Islet precursor cell (in vitro differentiated cells): ENCODE results near the gene RFC2.
"Not testable (repeated sequence)": the region's sequence is repeated elsewhere in the genome, so short reads cannot be mapped to it uniquely, and the experiment has no call there.

Experiments
- DNase-seq: peaks from one replicate; pipeline ENCODE4 v3.0.0-alpha.2; 2018

Gene RFC2

DNA sequence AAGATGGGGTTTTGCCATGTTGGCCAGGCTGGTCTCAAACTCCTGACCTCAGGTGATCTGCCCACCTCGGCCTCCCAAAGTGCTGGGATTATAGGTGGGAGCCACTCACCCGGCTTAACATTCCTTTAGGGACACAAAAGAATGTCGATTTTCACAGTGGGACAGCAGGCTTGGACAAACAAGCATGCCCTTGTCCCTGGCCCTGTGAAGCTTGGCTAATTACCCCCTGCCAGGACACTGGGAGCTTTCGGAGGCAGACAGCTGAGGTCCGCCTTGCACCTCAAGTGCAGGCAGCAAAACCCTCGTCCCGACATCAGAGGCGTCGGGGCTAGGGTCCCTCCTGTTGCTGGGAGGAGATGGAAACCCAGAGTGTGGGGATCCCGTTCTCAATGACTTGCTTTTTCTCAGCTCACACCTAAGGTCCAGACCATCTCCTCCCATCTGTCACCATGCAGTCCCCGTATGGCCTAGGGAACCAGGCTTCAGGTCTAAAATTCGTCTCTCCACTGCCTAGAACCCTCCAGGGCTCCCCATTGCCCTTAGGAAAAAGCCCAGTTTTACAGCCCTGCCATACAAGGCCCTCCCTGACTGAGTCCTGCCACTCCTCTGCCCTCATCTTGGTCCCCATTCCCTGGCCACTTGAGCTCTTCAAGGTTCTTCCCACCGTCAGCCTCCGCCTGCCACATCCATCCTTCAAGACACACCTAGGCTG lies 28.7 kb upstream of the RFC2 start:
- DNase-seq = no peak

DNA sequence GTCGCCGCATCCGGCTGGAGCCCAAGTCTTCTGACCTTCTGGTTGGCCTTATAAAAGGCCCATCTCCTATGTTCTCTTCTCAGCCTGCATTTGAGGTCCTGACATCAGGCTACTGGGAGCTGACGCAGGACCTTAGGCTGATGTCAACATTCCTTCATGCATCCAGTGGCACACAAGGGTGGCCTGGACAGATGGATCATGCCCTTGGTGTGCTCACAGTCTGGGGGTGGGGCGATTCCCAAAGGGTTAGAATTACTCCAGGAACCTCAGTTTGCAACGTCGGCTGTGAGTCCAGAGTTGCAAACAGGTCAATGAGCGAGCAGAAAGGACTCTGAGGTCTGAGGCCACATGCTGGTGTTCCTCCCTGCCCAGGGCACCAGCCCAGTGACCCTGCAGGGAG lies 26.8 kb upstream of the RFC2 start:
- DNase-seq = no peak

DNA sequence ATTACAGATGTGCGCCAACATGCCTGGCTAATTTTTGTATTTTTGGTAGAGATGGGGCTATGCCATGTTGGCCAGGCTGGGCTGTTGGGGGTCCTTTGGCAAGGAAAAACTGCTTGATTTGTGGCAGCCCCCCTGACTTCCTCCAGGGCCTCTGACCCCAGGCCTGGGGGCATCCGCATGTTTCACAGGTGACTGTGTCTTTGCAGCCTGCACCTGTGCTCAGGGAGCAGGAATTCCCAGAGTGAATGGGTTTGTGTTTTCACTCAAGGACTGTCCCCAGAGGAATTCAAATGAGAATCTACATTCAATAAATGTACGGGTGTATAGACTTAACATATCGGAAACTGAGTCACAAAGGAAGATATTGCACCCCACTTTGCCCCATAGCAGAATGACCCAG lies 23.4 kb upstream of the RFC2 start:
- DNase-seq = peak; percentile 76

DNA sequence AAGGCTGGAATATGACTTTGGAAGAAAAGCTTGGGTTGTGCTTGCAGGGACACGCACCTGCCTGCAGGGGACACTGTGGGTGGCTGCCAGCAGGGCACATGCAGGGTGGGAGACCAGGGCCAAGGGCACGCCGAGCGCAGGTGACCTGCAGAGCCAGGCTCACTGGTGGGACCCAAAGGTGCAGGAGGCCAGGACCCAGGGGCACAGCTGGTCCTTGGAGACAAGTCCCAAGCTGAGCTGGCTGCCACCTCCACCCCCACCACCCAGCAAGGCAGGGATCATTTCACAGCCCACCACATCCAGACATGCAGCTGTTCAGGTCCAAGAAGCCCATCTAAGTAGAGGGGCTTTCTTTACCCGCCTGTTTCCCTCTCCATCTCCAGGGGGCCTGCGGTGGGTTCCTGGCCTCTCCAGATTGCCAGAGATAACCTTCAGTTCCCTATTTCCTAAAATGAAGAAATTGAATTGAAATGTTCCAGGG lies 21.2 kb upstream of the RFC2 start:
- peak; percentile 81 for DNase-seq

DNA sequence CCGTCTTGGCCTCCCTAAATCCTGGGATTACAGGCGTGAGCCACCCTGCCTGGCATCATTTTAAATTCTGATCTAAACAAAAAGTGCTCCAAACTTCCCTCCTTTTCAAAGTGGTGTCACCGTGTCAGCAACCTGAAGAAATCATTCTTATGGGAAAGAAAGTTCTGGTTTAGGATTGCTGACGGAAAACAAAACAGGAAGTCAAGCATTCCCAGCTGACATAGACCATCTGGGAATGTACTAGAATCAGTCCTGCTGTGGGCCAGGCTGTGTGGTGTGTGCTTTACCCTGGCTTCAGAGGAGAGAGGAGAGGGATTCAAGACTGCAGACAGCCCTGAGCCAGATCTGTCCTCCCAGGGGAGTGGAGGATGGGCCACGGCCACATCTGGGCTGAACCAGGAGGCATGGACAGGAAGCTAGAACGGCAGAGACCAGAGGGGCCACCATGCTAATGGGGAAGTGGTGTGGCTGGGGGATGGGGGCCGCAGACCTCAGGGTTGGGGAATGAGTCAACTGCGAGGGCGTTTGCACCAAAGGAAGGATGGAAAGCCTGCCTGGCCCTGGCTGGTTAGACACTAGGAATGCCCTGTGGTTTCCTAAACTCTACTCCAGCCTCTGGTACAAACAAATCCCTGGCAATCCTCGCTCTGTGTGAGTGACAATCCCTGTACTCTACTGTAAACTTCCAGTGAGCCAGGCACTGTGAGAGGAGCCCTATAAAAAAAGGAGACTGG lies 18.3 kb upstream of the RFC2 start:
- peak; percentile 99 for DNase-seq

DNA sequence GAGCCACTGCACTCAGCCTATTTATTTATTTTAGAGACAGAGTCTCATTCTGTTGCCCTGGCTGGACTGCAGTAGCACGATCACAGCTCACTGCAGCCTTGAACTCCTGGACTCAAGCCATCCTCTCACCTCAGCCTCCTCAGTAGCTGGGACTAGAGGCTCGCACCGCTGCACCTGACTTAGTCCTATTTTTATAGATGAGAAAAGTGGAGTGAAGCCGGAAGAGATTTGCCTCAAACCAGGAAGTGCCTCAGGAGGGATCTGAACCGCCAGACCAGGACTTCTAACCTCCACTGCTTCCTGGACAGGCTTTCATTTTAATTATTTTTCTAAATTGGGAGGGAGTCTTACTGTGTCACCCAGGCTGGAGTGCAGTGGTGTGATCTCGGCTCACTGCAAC lies 17.5 kb upstream of the RFC2 start:
- no peak for DNase-seq

DNA sequence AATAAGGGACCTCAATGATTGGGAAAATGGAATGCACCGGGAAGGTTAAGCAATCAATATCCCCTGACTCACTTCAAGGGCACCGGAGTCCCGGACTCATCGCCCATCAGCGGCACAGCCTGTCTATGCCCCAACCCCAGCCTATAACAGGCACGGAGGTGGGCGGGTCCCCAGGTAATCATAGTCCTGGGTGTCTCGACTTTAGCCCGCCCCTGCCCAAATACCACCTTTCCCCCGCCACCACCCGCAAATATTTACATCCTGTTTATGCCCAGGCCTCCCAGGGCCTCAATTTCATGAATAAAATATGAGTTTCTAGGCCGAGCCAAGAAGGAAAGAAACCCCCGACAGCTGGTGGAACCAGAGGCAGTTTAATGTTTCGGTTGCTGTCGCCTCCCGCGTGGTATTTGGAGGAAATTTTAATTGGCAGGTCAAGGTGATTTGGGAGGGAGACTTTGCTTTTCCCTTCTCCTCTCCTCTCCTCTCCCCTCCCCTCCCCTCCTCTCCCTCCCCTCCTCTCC lies 15.6 kb upstream of the RFC2 start:
- DNase-seq = peak; percentile 80

DNA sequence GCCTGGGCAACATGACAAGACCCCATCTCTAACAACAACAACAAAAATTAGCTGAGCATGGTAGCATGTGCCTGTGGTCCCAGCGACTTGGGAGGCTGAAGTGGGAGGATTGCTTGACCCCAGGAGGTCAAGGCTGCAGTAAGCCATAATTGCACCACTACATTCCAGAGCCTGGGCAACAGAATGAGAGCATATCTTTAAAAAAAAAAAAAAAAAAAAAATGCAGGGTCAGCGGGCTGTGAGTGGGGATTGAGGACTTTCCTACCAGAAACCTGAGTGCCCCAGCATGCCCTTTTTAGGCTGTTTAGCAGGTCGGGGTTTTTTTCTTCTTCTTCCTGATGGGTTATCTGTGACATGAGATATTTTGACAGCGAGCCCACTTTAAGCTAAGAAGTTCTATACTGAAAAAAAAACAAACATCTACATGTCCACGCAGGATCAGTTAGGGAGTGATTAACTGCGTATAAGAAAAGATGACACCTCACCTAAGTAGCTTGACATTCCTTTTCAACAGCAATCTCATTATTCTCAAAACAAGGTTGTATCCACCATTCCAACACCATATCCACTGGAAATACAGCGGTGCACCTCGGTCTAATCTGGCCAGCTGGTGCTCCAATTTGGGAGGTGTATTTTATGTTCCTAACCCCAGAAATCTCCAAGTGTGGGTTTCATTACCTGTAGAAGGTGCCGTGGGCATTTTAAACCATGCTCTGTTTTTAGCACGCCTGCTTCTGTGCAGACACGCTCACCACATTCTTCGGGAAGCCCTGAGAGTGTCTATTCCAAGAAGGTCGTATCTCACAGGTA lies 13.8 kb upstream of the RFC2 start:
- no peak for DNase-seq

DNA sequence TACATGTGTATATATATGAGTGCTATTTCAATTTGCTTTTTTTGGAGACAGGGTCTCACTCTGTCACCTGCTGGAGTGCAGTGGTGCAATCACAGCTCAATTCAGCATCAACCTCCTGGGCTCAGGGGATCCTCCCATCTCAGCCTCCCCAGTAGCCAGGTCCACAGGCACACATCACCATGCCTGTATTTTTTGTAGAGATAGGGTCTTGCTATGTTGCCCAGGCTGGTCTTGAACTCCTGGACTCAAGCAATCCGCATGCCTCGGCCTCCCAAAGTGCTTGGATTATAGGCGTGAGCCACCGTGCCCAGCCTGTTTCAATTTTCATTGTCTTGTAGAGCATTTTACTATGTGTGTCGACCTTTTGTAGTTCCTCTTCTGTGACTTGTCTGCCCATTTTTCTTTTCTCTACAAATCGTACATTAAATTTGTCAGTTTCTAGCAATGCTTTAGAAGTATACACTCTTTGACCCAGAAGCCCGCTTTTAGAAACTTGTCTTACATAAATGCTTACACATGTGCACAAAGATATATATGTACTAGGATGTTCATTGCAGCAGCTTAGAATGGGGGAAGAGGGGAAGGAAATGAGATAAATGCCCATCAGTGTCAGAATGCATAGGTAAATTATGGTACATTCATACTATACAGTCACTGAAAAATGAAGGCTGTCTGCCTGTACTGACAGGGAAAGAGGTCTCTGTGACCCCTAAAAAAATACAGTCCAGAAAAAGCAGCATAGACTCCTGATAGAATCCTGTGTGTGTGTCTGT lies 12.2 kb upstream of the RFC2 start:
- DNase-seq = no peak

DNA sequence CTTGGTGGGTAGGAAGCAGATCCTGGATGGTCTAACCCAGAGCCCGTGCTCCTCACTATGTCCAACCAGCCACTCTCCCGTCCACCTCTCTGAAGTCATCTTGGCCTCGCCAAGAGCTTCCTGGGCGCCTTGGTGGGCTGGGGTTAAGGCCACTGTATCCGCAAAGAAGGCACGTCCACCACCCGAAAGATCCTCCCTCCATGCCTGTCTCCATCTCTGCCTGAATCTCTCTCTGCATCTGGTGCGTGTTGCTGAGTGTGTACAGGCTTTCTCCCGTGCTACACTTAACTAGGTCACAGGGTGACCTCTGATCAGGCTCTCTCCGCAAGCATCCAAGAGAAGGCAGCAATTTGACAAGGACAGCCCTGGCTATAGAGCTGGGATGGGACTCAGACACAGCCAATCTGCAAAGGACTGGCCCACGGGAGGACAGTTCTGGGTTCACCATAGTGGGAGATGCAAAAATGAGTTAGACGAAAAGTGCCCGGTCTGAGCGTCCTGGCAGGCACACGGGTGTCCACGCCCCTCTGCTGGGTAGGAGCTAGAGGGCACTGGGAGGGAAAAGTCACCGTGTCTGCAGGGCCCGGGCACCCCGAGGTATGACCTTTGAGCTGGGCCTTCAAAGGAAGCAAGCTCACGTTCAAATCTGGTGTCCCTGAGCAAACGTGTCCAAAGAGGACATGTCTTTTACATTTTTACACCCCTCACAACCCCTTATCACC lies 9.4 kb upstream of the RFC2 start:
- no peak for DNase-seq

DNA sequence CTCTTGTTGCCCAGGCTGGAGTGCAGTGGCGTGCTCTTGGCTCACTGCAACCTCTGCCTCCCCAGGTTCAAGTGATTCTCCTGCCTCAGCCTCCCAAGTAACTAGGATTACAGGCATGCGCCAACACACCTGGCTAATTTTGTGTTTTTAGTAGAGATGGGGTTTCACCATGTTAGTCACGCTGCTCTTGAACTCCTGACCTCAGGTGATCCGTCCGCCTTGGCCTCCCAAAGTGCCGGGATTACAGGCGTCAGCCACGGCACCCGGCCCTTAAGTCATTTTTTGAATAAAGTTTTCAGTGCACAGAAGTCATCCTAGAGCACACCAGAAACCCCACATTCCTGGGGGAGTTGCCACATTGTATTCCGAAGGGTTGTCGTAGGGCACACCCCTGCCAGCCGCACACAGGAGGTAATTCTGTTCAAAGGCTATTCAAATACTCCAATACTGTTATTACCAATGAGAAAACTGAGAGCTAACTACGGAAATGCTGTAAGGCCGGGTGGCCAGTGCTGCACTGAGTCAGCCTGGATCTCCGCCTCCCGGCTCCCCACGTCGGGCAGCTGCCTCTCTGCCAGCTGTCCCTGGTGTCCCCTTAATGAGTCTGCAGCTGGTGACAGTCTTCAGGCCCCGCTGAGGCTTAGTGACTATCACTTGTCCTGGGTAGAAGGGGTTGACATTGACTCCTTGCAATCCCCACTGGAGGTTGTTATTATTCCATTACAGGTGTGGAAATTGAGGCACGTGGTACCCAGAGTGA lies 8.6 kb upstream of the RFC2 start:
- DNase-seq = no peak

DNA sequence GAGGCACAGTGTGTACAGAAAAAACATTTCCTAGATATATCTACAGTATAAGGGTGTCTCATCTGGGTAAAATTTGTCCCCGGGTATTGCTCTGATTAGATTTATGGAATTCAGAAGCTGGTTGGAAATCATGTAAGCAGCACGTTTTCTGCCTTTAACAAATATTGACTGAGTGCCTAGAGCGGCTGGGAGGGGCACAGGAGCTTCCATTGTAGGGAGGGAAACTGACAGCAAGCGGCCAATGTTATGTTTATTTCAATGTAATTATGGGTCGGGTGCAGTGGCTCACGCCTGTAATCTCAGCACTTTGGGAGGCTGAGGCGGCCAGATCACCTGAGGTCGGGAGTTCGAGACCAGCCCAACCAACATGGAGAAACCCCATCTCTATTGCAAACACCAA lies 4.4 kb upstream of the RFC2 start:
- DNase-seq = no peak

DNA sequence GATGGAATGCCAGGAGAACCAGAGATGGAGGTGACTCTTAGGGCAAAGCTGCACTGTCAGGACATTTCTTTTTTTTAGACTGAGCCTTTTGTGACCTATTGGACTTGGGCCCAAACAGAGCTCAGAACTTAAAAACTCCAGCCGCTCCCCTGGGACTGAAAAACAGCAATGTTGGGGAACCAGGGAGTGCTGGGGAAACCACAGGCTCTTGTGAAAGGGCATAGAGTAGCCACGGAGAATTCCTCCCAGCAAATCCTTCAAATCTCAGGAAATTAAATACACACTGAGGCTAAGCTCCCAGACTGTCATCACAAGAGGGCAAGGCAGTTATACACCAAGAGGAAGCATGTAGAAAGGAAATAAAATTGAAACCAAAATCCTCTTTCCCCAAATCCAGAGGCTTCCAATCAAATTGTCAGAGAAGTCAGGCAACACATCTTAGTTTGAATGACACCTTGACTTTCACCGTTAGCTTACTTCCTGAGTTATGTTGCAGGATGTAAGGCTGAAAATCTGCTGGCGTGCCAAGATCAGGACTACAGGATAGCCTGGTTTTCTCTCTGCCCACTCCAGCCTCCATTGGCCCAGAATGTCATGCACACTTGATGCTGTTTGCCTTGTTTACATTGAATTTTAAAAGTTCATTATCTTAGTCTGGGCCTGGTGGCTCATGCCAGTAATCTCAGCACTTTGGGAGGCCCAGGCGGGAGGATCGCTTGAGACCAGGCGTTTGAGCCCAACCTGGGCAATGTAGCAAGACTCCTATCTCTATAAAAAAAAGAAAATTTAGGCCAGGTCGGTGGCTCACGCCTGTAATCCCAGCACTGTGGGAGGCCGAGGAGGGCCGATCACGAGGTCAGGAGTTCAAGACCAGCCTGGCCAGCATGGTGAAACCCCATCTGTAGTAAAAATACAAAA lies 2.6 kb upstream of the RFC2 start:
- DNase-seq = no peak

DNA sequence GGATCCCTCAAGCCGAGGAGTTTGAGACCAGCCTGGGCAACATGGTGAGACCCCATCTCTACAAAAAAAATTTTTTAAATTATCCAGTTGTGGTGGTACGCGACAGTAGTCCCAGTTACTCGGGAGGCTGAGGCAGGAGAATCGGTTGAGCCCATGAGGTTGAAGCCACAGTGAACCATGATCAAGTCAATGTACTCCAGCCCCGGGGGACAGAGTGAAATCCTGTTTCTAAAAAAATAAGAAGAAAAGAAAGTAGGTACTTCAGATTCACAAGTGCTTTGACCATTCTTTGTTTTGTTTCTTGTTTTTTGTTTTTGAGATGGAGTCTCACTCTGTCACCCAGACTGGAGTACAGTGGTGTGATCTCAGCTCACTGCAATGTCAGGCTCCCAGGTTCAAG lies 1.3 kb upstream of the RFC2 start:
- not testable (repeated sequence) for DNase-seq

DNA sequence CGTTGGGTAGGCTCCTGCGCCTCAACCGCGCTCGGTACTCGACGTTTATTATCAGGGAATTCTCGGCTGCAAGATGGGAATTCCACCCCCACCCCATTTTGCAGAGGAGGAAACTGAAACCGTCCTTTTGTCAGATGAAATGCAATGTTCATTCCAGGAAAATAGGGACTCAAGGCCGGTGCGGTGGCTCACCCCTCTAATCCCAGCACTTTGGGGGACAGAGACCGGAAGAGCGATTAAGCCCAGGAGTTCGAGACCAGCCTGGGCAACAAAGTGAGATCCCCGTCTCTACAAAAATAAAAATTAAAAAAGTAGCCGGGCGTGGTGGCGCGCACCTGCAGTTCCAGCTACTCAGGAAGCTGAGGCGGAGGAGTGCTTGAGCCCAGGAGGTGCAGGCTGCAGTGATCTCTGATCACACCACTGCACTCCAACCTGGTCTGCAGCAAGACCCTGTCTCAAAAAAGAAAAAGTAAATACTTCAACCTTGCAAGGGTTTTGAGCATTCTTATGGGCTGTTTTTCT lies 720 bp upstream of the RFC2 start:
- no peak for DNase-seq

DNA sequence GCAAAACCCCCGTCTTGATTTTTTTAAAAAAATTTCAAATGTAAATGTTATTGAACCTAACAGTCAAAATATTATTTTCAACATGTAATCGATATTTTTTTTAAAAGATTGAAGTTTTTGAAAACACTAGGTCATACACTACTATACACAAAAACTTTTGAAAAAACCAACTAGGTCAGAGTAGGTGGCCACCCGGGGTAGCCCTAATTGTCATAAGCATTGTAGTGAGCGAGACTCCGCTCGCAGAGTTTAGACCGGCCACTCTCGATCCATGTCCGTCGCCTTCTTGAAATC lies 417 bp downstream of the RFC2 start:
- DNase-seq = no peak

DNA sequence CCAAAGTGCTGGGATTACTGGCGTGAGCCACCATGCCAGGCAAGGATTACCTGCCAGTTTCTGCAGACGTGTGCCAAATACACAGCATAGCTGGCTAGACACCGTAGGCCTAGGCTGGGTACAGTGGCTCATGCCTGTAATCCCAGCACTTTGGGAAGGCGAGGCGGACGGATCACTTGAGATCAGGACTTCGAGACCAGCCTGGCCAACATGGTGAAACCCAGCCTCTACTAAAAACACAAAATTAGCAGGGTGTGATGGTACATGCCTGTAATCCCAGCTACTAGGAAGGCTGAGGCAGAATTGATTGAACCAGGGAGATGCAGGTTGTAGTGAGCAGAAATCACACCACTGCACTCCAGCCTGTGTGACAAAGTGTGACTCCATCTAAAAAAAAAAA lies 868 bp downstream of the RFC2 start:
- DNase-seq = no peak

DNA sequence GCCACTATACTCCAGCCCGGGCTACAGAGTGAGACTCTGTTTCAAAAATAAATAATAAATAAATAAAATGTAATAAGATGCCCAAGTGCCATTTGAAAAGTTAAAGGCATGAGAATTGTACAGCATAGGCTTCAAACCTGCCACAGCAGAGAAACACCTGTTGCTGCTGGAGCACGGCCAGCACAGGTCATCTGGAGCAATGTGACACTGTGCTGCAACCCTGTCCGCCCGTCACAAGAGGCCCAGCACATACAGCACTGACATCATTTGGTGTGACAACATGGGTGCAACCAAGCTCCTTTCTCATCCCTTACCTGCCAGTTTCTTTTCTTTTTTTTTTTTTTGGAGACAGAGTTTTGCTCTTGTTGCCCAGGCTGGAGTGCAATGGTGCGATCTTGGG lies 1.3 kb downstream of the RFC2 start:
- DNase-seq = no peak

DNA sequence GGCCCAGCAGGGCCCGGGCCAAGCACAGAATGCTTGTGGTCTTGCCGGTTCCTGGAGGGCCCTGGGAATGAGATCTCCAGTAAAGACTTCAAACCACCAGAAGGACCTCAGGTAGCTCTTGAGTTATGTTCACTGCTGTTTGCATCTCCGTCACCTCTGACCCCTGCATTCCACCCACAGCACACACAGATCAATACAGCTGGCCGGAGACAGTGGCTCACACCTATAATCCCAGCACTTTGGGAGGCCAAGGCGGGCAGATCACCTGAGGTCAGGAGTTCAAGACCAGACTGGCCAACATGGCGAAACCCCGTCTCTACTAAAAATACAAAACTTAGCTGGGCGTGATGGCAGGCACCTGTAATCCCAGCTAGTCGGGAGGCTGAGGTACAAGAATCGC lies 5.1 kb downstream of the RFC2 start:
- not testable (repeated sequence) for DNase-seq

DNA sequence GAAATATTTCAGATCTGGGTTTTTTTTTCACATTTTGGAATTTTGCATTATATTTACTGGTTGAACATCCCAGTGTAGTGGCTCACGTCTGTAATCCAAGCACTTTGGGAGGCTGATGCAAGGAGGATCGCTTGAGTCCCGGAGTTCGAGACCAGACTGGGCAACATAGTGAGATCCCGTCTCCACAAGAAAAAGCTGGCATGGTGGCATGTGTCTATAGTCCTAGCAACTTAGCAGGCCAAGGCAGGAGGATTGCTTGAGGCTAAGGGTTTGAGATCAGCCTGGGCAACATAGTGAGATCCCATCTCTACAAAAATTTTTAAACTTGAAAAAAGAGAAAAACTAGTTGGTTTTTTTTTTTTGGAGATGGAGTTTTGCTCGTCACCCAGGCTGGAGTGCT lies 6.0 kb downstream of the RFC2 start:
- no peak for DNase-seq
